ENCODE results near the gene C12orf56.

The C12orf56 gene

GRCh38 chr12:64325055-64325454 is 65.5 kb downstream of the C12orf56 start:
- no peak for TF ChIP-seq REST (IDR thresholded peaks at IDR 0.05; ENCODE audit: insufficient read depth in 1 of 2, low read depth in 2 of 2, low read length in 2 of 2)
- TF ChIP-seq TAF1 (IDR thresholded peaks at IDR 0.05; ENCODE audit: borderline replicate concordance, insufficient read depth, low read length) = no peak
- no peak for TF ChIP-seq SIN3A (IDR thresholded peaks at IDR 0.05; ENCODE audit: borderline replicate concordance, insufficient read depth, low read length)
- TF ChIP-seq POLR2AphosphoS5 (IDR thresholded peaks at IDR 0.05; ENCODE audit: low read depth, low read length) = no peak
- no peak for TF ChIP-seq FOXP2 (optimal IDR thresholded peaks at IDR 0.05; ENCODE audit: borderline replicate concordance, extremely low read depth, extremely low read length, insufficient read depth)

- TF ChIP-seq REST (IDR thresholded peaks at IDR 0.05; ENCODE audit: insufficient read depth in 1 of 2, low read depth in 2 of 2, low read length in 2 of 2) (no peak), TAF1 (IDR thresholded peaks at IDR 0.05; ENCODE audit: borderline replicate concordance, insufficient read depth, low read length) (no peak), POLR2AphosphoS5 (IDR thresholded peaks at IDR 0.05; ENCODE audit: low read depth, low read length) (no peak), FOXP2 (optimal IDR thresholded peaks at IDR 0.05; ENCODE audit: borderline replicate concordance, extremely low read depth, extremely low read length, insufficient read depth) (no peak), SIN3A (IDR thresholded peaks at IDR 0.05; ENCODE audit: borderline replicate concordance, insufficient read depth, low read length) (no peak)
Observed at GRCh38 chr12:64323476-64324225, 66.9 kb downstream of the C12orf56 start.

- TF ChIP-seq POLR2AphosphoS5 (IDR thresholded peaks at IDR 0.05; ENCODE audit: low read depth, low read length) (no peak), FOXP2 (optimal IDR thresholded peaks at IDR 0.05; ENCODE audit: borderline replicate concordance, extremely low read depth, extremely low read length, insufficient read depth) (no peak), TAF1 (IDR thresholded peaks at IDR 0.05; ENCODE audit: borderline replicate concordance, insufficient read depth, low read length) (no peak), SIN3A (IDR thresholded peaks at IDR 0.05; ENCODE audit: borderline replicate concordance, insufficient read depth, low read length) (no peak), REST (IDR thresholded peaks at IDR 0.05; ENCODE audit: insufficient read depth in 1 of 2, low read depth in 2 of 2, low read length in 2 of 2) (no peak)
Observed at GRCh38 chr12:64323006-64323405, 67.6 kb downstream of the C12orf56 start.

GRCh38 chr12:64320611-64321010 is 69.9 kb downstream of the C12orf56 start:
- TF ChIP-seq FOXP2 (optimal IDR thresholded peaks at IDR 0.05; ENCODE audit: borderline replicate concordance, extremely low read depth, extremely low read length, insufficient read depth) = no peak
- no peak for TF ChIP-seq TAF1 (IDR thresholded peaks at IDR 0.05; ENCODE audit: borderline replicate concordance, insufficient read depth, low read length)
- TF ChIP-seq SIN3A (IDR thresholded peaks at IDR 0.05; ENCODE audit: borderline replicate concordance, insufficient read depth, low read length) = no peak
- TF ChIP-seq POLR2AphosphoS5 (IDR thresholded peaks at IDR 0.05; ENCODE audit: low read depth, low read length) = no peak
- no peak for TF ChIP-seq REST (IDR thresholded peaks at IDR 0.05; ENCODE audit: insufficient read depth in 1 of 2, low read depth in 2 of 2, low read length in 2 of 2)

Measured in PFSK-1 (cell line).